ENCODE results near the gene MLH3. TPM values are rescaled to one million over a fixed set of nuclear protein-coding genes. Genes with fewer than 3 reads are reported as not detected.

MLH3 gene
- total RNA-seq, 1 donor = 25.9 TPM

GRCh38 chr14:75049136-75049535 lies 2.1 kb downstream of the MLH3 start:
- TF ChIP-seq, protein P1, sequence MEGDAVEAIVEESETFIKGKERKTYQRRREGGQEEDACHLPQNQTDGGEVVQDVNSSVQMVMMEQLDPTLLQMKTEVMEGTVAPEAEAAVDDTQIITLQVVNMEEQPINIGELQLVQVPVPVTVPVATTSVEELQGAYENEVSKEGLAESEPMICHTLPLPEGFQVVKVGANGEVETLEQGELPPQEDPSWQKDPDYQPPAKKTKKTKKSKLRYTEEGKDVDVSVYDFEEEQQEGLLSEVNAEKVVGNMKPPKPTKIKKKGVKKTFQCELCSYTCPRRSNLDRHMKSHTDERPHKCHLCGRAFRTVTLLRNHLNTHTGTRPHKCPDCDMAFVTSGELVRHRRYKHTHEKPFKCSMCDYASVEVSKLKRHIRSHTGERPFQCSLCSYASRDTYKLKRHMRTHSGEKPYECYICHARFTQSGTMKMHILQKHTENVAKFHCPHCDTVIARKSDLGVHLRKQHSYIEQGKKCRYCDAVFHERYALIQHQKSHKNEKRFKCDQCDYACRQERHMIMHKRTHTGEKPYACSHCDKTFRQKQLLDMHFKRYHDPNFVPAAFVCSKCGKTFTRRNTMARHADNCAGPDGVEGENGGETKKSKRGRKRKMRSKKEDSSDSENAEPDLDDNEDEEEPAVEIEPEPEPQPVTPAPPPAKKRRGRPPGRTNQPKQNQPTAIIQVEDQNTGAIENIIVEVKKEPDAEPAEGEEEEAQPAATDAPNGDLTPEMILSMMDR (IDR thresholded peaks at IDR 0.05; ENCODE audit: insufficient read depth, low read depth, low read length) = no peak
- H3K4me3 ChIP-seq (ENCODE audit: low read depth, low read length) = no peak overlapping the region
- DNase-seq (ENCODE audit: low read depth) = no peak

DNA sequence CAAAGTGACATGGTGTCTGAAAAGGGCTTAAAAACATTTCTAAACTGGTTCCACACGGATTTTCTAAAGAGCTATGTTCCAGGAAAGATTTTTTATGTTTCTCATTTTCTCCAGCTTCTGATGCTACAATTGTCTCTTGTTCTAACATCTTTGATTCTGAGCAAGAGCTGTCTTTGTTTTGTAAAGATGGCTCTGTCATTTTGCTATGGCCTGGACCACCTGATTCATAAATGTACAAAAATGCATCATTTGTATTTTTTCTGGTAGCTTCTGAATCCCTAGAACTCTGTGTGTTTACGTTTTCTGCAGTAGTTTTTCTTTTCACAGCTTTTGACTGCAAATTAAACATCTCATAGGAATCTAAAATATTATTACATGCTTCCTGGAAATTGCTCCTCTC lies 3.2 kb downstream of the MLH3 start:
- TF ChIP-seq, protein P1 (IDR thresholded peaks at IDR 0.05; ENCODE audit: insufficient read depth, low read depth, low read length) = no peak
- no peak overlapping the region for H3K4me3 ChIP-seq (ENCODE audit: low read depth, low read length)
- DNase-seq (ENCODE audit: low read depth) = no peak

GRCh38 chr14:75047506-75047905 lies 3.8 kb downstream of the MLH3 start:
- TF ChIP-seq, protein P1 (IDR thresholded peaks at IDR 0.05; ENCODE audit: insufficient read depth, low read depth, low read length) = no peak
- no peak for DNase-seq (ENCODE audit: low read depth)
- H3K4me3 ChIP-seq (ENCODE audit: low read depth, low read length) = no peak overlapping the region

DNA sequence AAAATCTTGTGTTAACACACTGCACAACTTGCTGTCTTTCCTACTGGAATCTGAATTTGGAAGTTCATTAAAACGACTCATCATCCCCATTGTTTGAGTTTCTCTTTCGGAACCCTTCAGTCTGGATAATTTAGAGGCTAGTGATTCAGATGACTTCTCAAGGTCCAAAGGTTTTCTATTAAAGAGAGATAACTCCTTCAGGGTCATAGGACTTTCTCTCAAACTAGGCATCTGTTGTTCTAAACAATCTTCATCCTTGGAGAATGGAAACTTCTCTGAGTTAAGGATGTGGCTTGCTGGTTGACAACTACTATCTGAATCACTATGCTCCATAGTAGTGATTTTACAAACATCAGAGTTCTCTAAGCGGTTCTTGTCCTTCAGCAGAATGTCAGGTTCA lies 4.4 kb downstream of the MLH3 start:
- TF ChIP-seq, protein P1 (IDR thresholded peaks at IDR 0.05; ENCODE audit: insufficient read depth, low read depth, low read length) = no peak
- no peak for DNase-seq (ENCODE audit: low read depth)
- H3K4me3 ChIP-seq (ENCODE audit: low read depth, low read length) = no peak overlapping the region

GRCh38 chr14:75046275-75046674 lies 5.0 kb downstream of the MLH3 start:
- DNase-seq (ENCODE audit: low read depth) = no peak
- TF ChIP-seq, protein P1 (IDR thresholded peaks at IDR 0.05; ENCODE audit: insufficient read depth, low read depth, low read length) = no peak
- H3K4me3 ChIP-seq (ENCODE audit: low read depth, low read length) = no peak overlapping the region

GRCh38 chr14:75044752-75045151 lies 6.5 kb downstream of the MLH3 start:
- TF ChIP-seq, protein P1 (IDR thresholded peaks at IDR 0.05; ENCODE audit: insufficient read depth, low read depth, low read length) = no peak
- no peak overlapping the region for H3K4me3 ChIP-seq (ENCODE audit: low read depth, low read length)
- peak; percentile 44 for DNase-seq (ENCODE audit: low read depth)

DNA sequence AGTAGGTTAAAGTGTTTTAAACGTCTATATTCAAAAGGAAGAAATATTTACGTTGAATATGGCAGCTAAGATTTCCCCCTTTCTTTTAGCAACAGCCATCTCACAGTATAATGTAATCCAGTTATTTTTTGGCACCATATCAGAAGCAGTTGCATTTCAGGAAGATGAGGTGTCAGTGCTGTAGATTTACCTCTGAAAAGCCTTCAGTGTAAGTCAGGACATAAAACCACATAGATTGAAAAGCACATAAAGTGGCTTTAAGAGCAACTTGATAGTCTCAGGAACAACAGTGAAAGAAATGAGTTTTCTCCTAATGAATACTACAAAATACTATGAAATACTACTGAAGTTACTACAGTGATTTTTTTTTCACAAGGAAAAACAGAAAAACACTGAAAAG lies 6.9 kb downstream of the MLH3 start:
- no peak overlapping the region for H3K4me3 ChIP-seq (ENCODE audit: low read depth, low read length)
- TF ChIP-seq, protein P1 (IDR thresholded peaks at IDR 0.05; ENCODE audit: insufficient read depth, low read depth, low read length) = no peak
- peak; percentile 59 for DNase-seq (ENCODE audit: low read depth)
